OCI-LY3 (cell line): ENCODE data around the gene SLC29A2.

Source experiments
- CTCF ChIP-seq: fragments of 200-600, 300-600 bp; sonication (generic); IDR thresholded peaks from 2 replicates; pipeline ENCODE4 v1.5.1; 2014; ENCODE audit warnings: antibody characterized with exemption, low read length, low read depth
- EZH2phosphoT487 ChIP-seq: fragments of 200-600 bp; shearing (Covaris generic); IDR thresholded peaks from 2 replicates; pipeline ENCODE4 v1.6.1; 2018; ENCODE audit warnings: antibody characterized with exemption, mixed run types, low read depth

GRCh38 chr11:66388780-66389386 is 17.3 kb upstream of the SLC29A2 start:
- TF ChIP-seq CTCF (peak; percentile 94), EZH2phosphoT487 (no peak)
